Dendritic cell treated with granulocyte-macrophage colony-stimulating factor and Interleukin-4, amounts not matched to agents 40 ng/mL and 50 ng/mL, for 4 days (primary cell): ENCODE data around the gene KRT20.
"Not testable (repeated sequence)": the region's sequence is repeated elsewhere in the genome, so short reads cannot be mapped to it uniquely, and the experiment has no call there.

Source experiments
- H3K27ac Mint-ChIP-seq: one replicate; pipeline ENCODE4 v1.8.0; 2022; ENCODE audit warnings: mild to moderate bottlenecking, mixed read lengths
- H3K27me3 Mint-ChIP-seq: one replicate; pipeline ENCODE4 v1.8.0; 2022; ENCODE audit warnings: mild to moderate bottlenecking, mixed read lengths
- H3K36me3 Mint-ChIP-seq: one replicate; pipeline ENCODE4 v1.8.0; 2022; ENCODE audit warnings: low read depth, mixed read lengths
- H3K4me1 Mint-ChIP-seq: one replicate; pipeline ENCODE4 v1.8.0; 2022; ENCODE audit warnings: low read depth, mixed read lengths
- H3K4me3 Mint-ChIP-seq: one replicate; pipeline ENCODE4 v1.8.0; 2022; ENCODE audit warnings: mild to moderate bottlenecking, moderate library complexity, mixed read lengths
- H3K9me3 Mint-ChIP-seq: one replicate; pipeline ENCODE4 v1.8.0; 2022; ENCODE audit warnings: mixed read lengths
- intact Hi-C: fragments of 100-400 bp; cut with micrococcal nuclease; formaldehyde crosslinking; loops from one replicate; pipeline ENCODE4 v1.15.0; 2022

The KRT20 gene, protein sequence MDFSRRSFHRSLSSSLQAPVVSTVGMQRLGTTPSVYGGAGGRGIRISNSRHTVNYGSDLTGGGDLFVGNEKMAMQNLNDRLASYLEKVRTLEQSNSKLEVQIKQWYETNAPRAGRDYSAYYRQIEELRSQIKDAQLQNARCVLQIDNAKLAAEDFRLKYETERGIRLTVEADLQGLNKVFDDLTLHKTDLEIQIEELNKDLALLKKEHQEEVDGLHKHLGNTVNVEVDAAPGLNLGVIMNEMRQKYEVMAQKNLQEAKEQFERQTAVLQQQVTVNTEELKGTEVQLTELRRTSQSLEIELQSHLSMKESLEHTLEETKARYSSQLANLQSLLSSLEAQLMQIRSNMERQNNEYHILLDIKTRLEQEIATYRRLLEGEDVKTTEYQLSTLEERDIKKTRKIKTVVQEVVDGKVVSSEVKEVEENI

DNA sequence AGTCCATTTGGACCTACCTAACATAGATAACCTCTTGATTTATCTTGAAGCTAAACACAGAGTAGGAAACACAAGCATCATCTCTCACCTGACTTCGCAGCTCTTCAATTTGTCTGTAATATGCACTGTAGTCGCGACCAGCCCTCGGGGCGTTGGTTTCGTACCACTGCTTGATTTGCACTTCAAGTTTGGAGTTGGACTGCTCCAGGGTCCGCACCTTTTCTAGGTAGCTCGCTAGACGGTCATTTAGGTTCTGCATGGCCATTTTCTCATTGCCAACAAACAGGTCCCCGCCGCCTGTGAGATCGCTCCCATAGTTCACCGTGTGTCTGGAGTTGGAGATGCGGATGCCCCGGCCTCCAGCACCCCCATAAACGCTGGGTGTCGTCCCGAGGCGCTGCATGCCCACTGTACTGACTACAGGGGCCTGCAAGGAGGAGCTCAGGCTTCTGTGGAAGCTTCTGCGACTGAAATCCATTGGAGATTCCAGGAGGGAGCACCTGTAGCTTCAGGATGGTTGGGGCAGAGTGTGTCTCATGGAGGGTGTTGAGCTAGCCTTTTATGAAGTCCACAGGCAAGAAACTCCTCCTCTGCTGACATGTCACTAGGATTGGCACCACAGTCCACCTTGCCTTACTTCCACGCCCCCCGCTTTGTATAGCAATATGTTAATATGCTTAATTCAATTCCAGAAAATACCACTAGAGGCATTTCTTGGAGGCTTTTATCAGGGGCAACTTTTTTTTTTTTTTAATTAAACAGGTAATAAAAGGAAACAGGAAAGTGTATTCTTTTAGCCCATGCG lies at the start of gene KRT20:
Gene KRT20 (minus strand): TSS at position 535 of the 805 bp plus-strand sequence. CDS start 57 bp downstream, at position 478.
- intact Hi-C loops = no loop called here
- H3K9me3 Mint-ChIP-seq = no peaks in the 10 kb centered on the region
- H3K4me3 Mint-ChIP-seq = no peak within 1 kb of the TSS
- H3K27me3 Mint-ChIP-seq = peaks cover 33% of the 10 kb centered on the region
- H3K36me3 Mint-ChIP-seq = no peaks in the 10 kb centered on the region
- H3K4me1 Mint-ChIP-seq = no peaks in the 10 kb centered on the region
- H3K27ac Mint-ChIP-seq = no peak within 1 kb of the TSS

DNA sequence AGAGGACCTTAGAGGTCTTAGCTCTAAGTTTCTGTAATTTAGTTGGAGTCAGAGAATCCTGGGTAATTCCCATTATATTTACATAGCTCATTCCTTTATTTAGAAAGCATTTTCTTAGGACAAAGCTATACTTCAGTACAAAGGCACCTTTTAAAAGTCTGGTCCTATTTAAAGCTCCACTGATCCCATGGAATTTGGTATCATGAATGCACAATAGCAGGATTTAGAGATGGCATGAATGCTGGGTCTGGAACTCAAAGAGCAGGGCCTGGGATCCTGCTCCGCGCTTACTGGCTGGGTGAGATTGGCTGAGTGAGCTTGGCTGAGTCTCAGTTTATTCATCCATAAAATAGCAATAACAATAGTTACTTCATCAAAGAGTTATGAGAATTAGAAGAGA lies 47.6 kb upstream of the KRT20 start:
- Mint-ChIP-seq H3K27ac (no peak overlapping the region), H3K27me3 (peaks cover 11% of the 10 kb centered on the region), H3K9me3 (no peaks in the 10 kb centered on the region), H3K4me1 (peaks cover 13% of the 10 kb centered on the region), H3K4me3 (no peak overlapping the region), H3K36me3 (no peaks in the 10 kb centered on the region)
- intact Hi-C loops = no loop called here

DNA sequence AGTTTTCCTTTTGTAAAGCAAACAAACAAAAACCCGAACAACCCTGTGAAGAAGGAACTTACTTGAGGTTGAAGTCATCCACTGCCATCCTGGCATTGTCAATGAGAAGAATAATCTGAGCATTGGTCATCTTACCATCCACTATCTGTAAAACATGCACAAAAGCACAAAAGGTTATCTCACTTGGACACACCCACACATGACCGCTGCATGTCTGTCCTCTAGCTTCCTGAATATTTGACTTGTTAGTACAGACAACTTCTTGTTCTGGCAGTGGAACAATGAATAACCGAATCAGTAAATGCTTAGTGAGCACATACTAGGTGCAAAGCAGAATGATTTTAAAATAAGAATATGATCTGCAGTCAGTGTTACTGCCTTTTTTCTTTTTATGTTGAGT lies 46.3 kb upstream of the KRT20 start:
- Mint-ChIP-seq H3K4me1 (peaks cover 5% of the 10 kb centered on the region), H3K4me3 (no peak overlapping the region), H3K27me3 (peaks cover 17% of the 10 kb centered on the region), H3K36me3 (no peaks in the 10 kb centered on the region), H3K9me3 (no peaks in the 10 kb centered on the region), H3K27ac (no peak overlapping the region)
- intact Hi-C loops = no loop called here

DNA sequence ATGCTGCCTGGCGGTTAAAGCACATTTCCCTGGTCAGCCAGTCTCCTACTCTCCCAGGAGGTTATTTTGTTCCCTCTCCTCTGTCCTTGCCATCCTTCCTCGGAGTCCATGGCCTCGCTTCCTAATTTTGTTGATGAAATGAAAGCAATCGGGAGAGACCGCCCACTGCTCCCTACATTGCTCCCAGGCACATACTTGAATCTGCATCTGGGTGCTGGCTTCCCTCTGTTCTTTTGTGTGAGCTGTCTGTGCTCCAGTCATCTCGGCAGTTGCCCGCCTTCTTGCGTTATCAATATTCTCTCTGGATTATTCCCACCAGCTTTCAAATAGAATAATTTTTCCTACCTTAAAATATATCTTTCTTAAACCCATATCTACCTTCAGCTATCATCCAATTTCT lies 41.3 kb upstream of the KRT20 start:
- intact Hi-C loops = no loop called here
- Mint-ChIP-seq H3K4me3 (no peak overlapping the region), H3K27ac (no peak overlapping the region), H3K27me3 (peaks cover 24% of the 10 kb centered on the region), H3K4me1 (peaks cover 15% of the 10 kb centered on the region), H3K36me3 (no peaks in the 10 kb centered on the region), H3K9me3 (no peaks in the 10 kb centered on the region)

DNA sequence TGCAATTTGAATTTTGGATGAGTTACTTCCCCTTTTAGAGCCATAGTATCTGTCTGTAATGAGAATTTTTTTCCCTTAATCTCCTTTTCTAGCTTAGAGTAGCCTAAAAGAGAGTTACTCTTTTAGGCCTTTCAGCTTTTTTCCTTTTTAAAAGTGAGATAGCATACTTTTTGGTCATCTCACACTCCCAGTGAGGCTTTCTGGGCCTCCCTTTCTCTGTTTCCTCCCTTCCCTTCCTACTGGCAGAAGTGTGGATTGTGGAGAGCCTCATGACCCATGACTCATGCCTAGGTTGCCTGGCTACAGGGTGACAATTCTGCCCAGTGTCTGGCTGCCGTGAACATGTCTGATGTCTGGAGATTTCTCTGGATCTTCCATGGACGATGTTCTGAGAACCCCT lies 37.2 kb upstream of the KRT20 start:
- H3K4me1 Mint-ChIP-seq = peaks cover 15% of the 10 kb centered on the region
- H3K27me3 Mint-ChIP-seq = peaks cover 19% of the 10 kb centered on the region
- no peak overlapping the region for H3K4me3 Mint-ChIP-seq
- H3K27ac Mint-ChIP-seq = peak overlapping the region; percentile 74
- no peaks in the 10 kb centered on the region for H3K36me3 Mint-ChIP-seq
- intact Hi-C loops = no loop called here
- H3K9me3 Mint-ChIP-seq = no peaks in the 10 kb centered on the region

DNA sequence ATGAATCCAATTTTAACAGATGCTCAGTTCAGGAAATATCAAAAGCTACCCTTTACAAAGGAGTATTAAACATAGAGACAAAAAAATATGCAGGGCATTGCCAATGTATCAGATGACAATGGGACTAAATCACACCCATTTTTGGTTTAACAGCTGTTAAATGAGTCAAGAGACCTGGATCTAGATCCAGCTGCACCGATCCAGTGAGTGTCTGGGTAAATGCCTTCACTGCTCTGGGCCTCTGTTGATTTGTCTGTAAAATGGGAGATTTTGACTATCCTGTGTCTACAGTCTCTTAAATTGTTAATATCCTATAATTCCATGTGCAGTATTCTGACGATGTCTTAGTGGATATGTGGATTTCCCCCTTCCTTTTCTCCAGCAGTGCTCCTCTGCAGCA lies 36.0 kb upstream of the KRT20 start:
- peaks cover 20% of the 10 kb centered on the region for H3K4me1 Mint-ChIP-seq
- H3K27me3 Mint-ChIP-seq = peaks cover 10% of the 10 kb centered on the region
- no peak overlapping the region for H3K27ac Mint-ChIP-seq
- H3K9me3 Mint-ChIP-seq = no peaks in the 10 kb centered on the region
- no peaks in the 10 kb centered on the region for H3K36me3 Mint-ChIP-seq
- intact Hi-C loops = no loop called here
- H3K4me3 Mint-ChIP-seq = no peak overlapping the region

DNA sequence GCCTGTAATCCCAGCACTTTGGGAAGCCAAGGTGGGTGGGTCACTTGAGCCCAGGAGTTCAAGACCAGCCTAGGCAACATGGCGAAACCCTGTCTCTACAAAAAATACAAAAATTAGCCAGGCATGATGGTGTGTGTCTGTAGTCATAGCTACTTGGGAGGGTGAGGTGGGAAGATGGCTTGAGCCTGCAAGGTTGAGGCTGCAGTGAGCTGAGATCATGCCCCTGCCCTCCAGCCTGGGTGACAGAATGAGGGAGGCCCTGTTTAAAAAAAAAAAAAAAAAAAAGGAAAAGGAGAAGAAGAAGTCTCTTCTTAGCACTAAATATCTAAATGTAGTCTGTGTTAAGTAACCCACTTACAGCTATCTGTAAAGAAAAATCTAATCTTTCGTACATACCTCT lies 32.1 kb upstream of the KRT20 start:
- not testable (repeated sequence) for H3K4me3 Mint-ChIP-seq, H3K27me3 Mint-ChIP-seq, H3K27ac Mint-ChIP-seq, H3K36me3 Mint-ChIP-seq, H3K9me3 Mint-ChIP-seq
- peaks cover 42% of the 10 kb centered on the region for H3K4me1 Mint-ChIP-seq
- intact Hi-C loops = loop anchor here (10.0 kb wide), 1 partner anchor 278 kb away; no protein-coding TSS in a partner anchor

DNA sequence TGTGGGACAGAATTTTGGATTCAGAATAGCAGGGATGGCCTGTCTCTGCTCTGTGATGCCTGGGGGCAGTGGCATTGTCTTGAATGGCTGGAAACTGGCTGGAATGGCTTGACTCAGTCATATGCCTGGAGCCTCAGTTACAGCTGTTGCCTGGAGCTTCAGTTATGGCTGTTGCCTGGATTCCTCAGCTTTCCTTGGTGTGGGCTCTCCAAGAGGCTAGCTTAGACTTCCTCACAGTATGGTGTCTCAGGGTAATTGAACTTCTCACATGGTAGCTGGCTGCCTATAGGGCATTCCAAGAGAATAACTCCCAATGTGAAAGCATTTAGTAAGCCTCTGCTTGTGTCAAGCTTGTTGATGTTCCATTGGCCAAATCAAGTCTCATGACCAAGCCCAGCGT lies 31.3 kb upstream of the KRT20 start:
- H3K27ac Mint-ChIP-seq = no peak overlapping the region
- intact Hi-C loops = loop anchor here (10.0 kb wide), 1 partner anchor 278 kb away; no protein-coding TSS in a partner anchor
- H3K36me3 Mint-ChIP-seq = no peaks in the 10 kb centered on the region
- no peaks in the 10 kb centered on the region for H3K27me3 Mint-ChIP-seq
- peaks cover 45% of the 10 kb centered on the region for H3K4me1 Mint-ChIP-seq
- no peak overlapping the region for H3K4me3 Mint-ChIP-seq
- H3K9me3 Mint-ChIP-seq = no peaks in the 10 kb centered on the region

DNA sequence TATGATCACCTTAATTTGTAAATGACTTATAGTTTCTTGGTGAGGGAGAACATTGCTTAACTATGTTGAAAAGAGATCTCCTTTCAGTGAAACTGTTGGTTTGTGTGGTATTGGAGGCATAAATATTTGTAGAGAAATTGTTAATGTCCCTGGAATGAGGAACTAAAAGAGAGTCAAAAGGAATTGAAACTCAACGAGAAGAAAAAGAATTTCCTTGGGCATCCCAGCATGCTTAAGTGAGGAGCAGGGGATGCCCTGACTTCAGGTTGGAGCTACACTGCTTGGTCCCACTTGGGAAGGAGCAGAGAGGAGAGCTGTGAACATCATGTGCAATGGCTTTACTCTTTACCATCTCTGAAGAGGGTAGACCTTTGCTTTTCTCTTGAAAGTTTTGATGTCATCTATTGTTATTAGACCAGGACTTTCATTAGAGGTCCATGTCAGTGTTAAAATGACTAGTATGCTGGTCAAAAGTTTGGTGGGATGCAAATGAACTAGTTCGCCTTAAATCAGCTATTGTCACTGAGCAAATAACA lies 30.7 kb upstream of the KRT20 start:
- Mint-ChIP-seq H3K36me3 (no peaks in the 10 kb centered on the region), H3K27ac (no peak overlapping the region), H3K9me3 (no peaks in the 10 kb centered on the region), H3K27me3 (no peaks in the 10 kb centered on the region), H3K4me1 (peaks cover 45% of the 10 kb centered on the region), H3K4me3 (no peak overlapping the region)
- intact Hi-C loops = loop anchor here (2.0 to 10.0 kb wide), 2 partner anchors 279 to 749 kb away; no protein-coding TSS in a partner anchor

DNA sequence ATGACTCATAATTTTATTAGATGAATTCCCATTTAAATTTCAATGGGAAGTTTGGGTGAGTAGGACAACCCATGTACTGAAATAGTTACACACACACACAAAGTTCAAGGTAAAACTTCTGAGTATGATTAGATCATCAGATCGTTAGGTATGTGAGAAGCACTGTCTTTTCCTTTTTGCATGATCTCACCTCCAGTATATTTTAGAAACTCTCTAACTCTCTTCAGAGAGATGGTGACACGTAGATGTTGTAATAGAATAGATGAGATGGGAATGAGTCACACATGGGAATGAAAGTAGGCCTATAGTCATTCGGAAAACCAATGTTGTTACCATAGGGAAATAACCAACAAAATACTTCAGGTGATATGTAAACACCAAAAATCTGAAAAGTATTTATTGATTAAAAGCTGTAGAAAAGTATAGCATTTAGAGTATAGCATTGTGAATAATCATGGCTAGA lies 30.2 kb upstream of the KRT20 start:
- Mint-ChIP-seq H3K4me1 (peaks cover 46% of the 10 kb centered on the region), H3K4me3 (no peak overlapping the region), H3K36me3 (no peaks in the 10 kb centered on the region), H3K9me3 (no peaks in the 10 kb centered on the region), H3K27me3 (no peaks in the 10 kb centered on the region), H3K27ac (no peak overlapping the region)
- intact Hi-C loops = loop anchor here (2.0 to 10.0 kb wide), 2 partner anchors 280 to 750 kb away; no protein-coding TSS in a partner anchor

DNA sequence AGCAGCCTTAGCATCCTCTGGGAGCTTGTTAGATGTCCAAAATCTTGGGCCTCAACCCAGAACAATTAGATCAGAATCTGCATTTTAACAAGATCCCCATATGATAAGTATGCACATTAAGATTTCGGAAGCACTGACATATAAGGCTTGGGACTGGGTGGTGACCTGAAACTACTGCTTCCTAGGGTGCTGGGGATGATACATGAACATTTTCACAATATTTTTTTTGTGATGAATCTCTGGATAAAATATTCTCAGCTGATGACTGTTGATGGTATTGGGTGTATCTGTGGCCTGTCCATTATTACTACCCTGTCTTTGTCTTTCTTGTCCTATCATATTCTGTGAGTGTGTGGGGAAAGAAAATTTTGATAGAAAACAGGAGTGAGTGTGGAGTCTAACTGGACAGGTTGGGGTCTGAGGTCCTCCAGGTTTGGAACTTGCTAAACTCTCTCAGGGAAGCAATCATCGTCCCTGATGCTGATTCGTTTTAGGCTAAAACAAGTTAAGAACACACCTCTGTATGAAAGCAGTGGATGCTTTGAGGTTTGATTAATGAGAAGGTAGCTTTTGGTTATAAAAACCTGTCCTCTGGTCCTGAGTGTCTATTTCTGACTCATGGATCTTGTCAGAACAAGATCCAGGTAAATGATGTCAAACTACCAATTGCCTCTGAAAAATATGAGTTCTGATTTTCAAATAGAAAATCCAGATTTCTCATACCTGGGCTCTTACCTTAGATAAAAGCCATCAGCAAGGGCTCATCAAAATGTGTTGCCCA lies 29.2 kb upstream of the KRT20 start:
- intact Hi-C loops = loop anchor here (2.0 to 10.0 kb wide), 2 partner anchors 281 to 751 kb away; no protein-coding TSS in a partner anchor
- Mint-ChIP-seq H3K4me1 (peaks cover 53% of the 10 kb centered on the region), H3K36me3 (no peaks in the 10 kb centered on the region), H3K9me3 (no peaks in the 10 kb centered on the region), H3K27ac (no peak overlapping the region), H3K27me3 (no peaks in the 10 kb centered on the region), H3K4me3 (no peak overlapping the region)

DNA sequence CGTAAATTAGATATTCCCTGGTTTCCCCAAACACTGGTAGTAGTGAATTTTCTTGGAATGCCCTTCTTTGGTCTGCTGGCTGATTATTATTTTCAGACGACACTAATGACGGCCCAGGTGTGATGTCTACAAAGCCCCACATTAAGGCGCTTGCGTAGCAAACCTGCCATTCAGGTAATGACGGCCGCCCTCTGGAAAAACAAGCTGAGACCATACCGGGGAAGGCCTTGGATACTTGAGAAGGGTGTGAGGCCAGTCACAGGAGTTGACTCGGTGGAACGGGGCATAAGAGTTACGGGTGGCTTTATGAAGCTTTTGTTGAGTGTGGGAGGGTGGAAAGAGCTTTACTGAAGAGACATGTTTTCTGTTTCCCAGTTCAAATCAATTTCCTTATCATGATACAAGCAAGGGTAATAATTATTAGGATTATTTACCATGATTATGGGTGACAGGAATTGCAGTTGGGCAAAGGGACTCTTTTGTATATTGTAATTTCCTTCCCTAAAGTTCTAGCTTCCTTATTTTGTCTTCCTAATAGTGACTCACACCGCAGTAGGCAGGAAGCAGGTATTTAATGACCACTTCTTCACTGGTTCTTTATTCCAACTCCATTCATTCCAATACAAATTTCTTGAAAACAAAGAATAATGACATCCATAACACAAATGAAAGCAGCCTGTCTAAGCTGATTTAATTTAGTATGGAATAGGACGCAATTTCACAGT lies 27.6 kb upstream of the KRT20 start:
- H3K27ac Mint-ChIP-seq = no peak overlapping the region
- H3K9me3 Mint-ChIP-seq = no peaks in the 10 kb centered on the region
- H3K36me3 Mint-ChIP-seq = no peaks in the 10 kb centered on the region
- H3K4me1 Mint-ChIP-seq = peaks cover 53% of the 10 kb centered on the region
- intact Hi-C loops = loop anchor here (10.0 kb wide), 1 partner anchor 282 kb away; no protein-coding TSS in a partner anchor
- H3K27me3 Mint-ChIP-seq = peaks cover 11% of the 10 kb centered on the region
- H3K4me3 Mint-ChIP-seq = no peak overlapping the region

DNA sequence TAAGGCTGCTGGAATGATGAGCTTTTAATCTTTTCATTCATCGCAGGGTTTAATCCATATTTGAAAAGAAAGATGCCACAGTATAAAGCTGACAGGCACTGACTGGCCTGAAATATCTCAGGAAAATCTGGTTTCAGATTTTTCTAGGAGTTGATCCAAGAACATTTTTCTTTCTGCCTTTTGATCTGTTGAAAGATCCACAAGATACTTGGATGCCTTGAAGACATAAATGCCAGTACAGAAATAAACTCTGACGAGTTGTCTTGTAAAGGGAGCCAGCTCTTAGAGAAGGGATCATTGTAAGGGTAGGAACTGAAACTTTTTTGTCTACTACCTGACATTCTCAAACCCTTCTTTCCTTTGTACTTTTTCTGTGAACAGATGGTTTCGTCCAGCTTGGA lies 25.4 kb upstream of the KRT20 start:
- intact Hi-C loops = loop anchor here (10.0 kb wide), 1 partner anchor 284 kb away; no protein-coding TSS in a partner anchor
- no peaks in the 10 kb centered on the region for H3K9me3 Mint-ChIP-seq
- H3K27me3 Mint-ChIP-seq = peaks cover 25% of the 10 kb centered on the region
- no peak overlapping the region for H3K4me3 Mint-ChIP-seq
- no peaks in the 10 kb centered on the region for H3K36me3 Mint-ChIP-seq
- no peak overlapping the region for H3K27ac Mint-ChIP-seq
- H3K4me1 Mint-ChIP-seq = peaks cover 42% of the 10 kb centered on the region
